SH-SY5Y (cell line): ENCODE data around the gene DNER.

Source experiments
- GATA2 ChIP-seq: IDR thresholded peaks from 2 replicates; pipeline ENCODE4 v1.6.1; 2011; ENCODE audit warnings: mild to moderate bottlenecking, low read depth, low read length
- GATA3 ChIP-seq: IDR thresholded peaks from 2 replicates; pipeline ENCODE4 v1.6.1; 2011; ENCODE audit warnings: low read depth, mild to moderate bottlenecking, low read length, moderate library complexity

GRCh38 chr2:229405796-229406195 is 308.6 kb downstream of the DNER start:
- no peak for TF ChIP-seq GATA2
- no peak for TF ChIP-seq GATA3
